Activated CD4-positive, alpha-beta T cell treated with anti-CD3 and anti-CD28 coated beads, Interleukin-2, amount 50 U/mL, for 24 hours (primary cell): Measurements from ENCODE around the gene DLG1.

ENCODE experiments used
- DNase-seq, 2 donors: peaks; one replicate each; pipeline ENCODE4 v3.0.0-alpha.2; 2020; ENCODE audit warnings: low read depth in 1 of 2, low spot score in 1 of 2

Gene DLG1

GRCh38 chr3:197317250-197317963 lies 19.0 kb upstream of the DLG1 start:
- no peak for DNase-seq

GRCh38 chr3:197312431-197312830 lies 14.0 kb upstream of the DLG1 start:
- no peak for DNase-seq

GRCh38 chr3:197311591-197311990 lies 13.2 kb upstream of the DLG1 start:
- no peak for DNase-seq

- no peak for DNase-seq
These were observed 11.3 kb upstream of the DLG1 start for GRCh38 chr3:197309528-197310361.

GRCh38 chr3:197308591-197308990 lies 10.2 kb upstream of the DLG1 start:
- DNase-seq, result no peak

GRCh38 chr3:197306374-197307086 lies 8.1 kb upstream of the DLG1 start:
- DNase-seq, result no peak

GRCh38 chr3:197305854-197306253 lies 7.4 kb upstream of the DLG1 start:
- peak in 1 of 2 donors; percentile 3 for DNase-seq

- no peak for DNase-seq
These were observed 5.0 kb upstream of the DLG1 start for GRCh38 chr3:197303452-197303851.

- DNase-seq, result no peak
These were observed 4.4 kb upstream of the DLG1 start for GRCh38 chr3:197302696-197303341.

- DNase-seq, result no peak
These were observed 3.6 kb upstream of the DLG1 start for GRCh38 chr3:197302033-197302432.

- DNase-seq, result no peak
These were observed 1.9 kb upstream of the DLG1 start for GRCh38 chr3:197300361-197300760.

- DNase-seq, result peak in 1 of 2 donors; percentile 9
These were observed 788 bp upstream of the DLG1 start for GRCh38 chr3:197298945-197299854.

- peak; percentile 77 to 83 for DNase-seq
These were observed 704 bp downstream of the DLG1 start for GRCh38 chr3:197297476-197298340.

- DNase-seq, result no peak
These were observed 1.4 kb downstream of the DLG1 start for GRCh38 chr3:197297002-197297401.

- no peak for DNase-seq
These were observed 1.9 kb downstream of the DLG1 start for GRCh38 chr3:197296545-197296944.

- DNase-seq, result no peak
These were observed 2.5 kb downstream of the DLG1 start for GRCh38 chr3:197295871-197296270.

GRCh38 chr3:197293605-197294237 lies 4.7 kb downstream of the DLG1 start:
- no peak for DNase-seq

- no peak for DNase-seq
These were observed 5.8 kb downstream of the DLG1 start for GRCh38 chr3:197292648-197293047.
